DOHH2 (cell line): ENCODE data around the gene SLC2A4RG.

ENCODE experiments used
- H3F3A ChIP-seq: fragments of 200-600 bp; sonication (generic), shearing (Covaris generic); 2 replicates; pipeline ENCODE4 v1.6.0; 2016; ENCODE audit warnings: antibody characterized with exemption, mild to moderate bottlenecking; ENCODE audit not compliant: control insufficient read depth, insufficient read depth
- H3K27ac ChIP-seq: fragments of 200-600 bp; sonication (generic); 2 replicates; pipeline ENCODE4 v1.5.1; 2014; ENCODE audit warnings: low read depth, mild to moderate bottlenecking, low read length, moderate library complexity
- H3K27me3 ChIP-seq: fragments of 200-600 bp; sonication (generic); 2 replicates; pipeline ENCODE4 v1.6.1; 2014; ENCODE audit warnings: mild to moderate bottlenecking, low read length, mixed read lengths; ENCODE audit not compliant: control insufficient read depth
- H3K36me3 ChIP-seq: fragments of 200-600 bp; sonication (generic); 2 replicates; pipeline ENCODE4 v1.6.1; 2014; ENCODE audit warnings: mild to moderate bottlenecking, low read length, moderate library complexity, mixed read lengths; ENCODE audit not compliant: control insufficient read depth
- H3K4me1 ChIP-seq: fragments of 200-600 bp; sonication (generic); 2 replicates; pipeline ENCODE4 v1.6.1; 2014; ENCODE audit warnings: mild to moderate bottlenecking, low read length, mixed read lengths; ENCODE audit not compliant: control insufficient read depth
- H3K4me2 ChIP-seq: fragments of 200-600 bp; sonication (generic); 2 replicates; pipeline ENCODE4 v1.6.0; 2014; ENCODE audit warnings: mild to moderate bottlenecking, low read length, moderate library complexity
- H3K4me3 ChIP-seq: fragments of 200-600 bp; sonication (generic); 2 replicates; pipeline ENCODE4 v1.5.1; 2014; ENCODE audit warnings: mild to moderate bottlenecking, low read length, mixed read lengths
- H3K79me2 ChIP-seq: fragments of 200-600 bp; sonication (generic); 2 replicates; pipeline ENCODE4 v1.6.1; 2014; ENCODE audit warnings: mild to moderate bottlenecking, low read length, mixed read lengths; ENCODE audit not compliant: control insufficient read depth
- H3K9me2 ChIP-seq: fragments of 200-600 bp; sonication (generic); replicated peaks from 2 replicates; pipeline ENCODE4 v1.6.1; 2014; ENCODE audit warnings: mild to moderate bottlenecking, low read length, mixed read lengths; ENCODE audit not compliant: control insufficient read depth
- H3K9me3 ChIP-seq: fragments of 200-600 bp; sonication (generic); 2 replicates; pipeline ENCODE4 v1.6.1; 2014; ENCODE audit warnings: antibody characterized with exemption, low read length, mixed read lengths; ENCODE audit not compliant: control insufficient read depth, insufficient read depth
- H4K20me1 ChIP-seq: fragments of 200-600 bp; sonication (generic); 2 replicates; pipeline ENCODE4 v1.6.0; 2014; ENCODE audit warnings: low read depth, mild to moderate bottlenecking, antibody characterized with exemption, low read length, moderate library complexity; ENCODE audit not compliant: control insufficient read depth, insufficient read depth
- CTCF ChIP-seq: fragments of 200-600 bp; sonication (generic); IDR thresholded peaks from one replicate; pipeline ENCODE4 v1.5.1; 2014; ENCODE audit warnings: antibody characterized with exemption, mild to moderate bottlenecking, low read depth, low read length; ENCODE audit not compliant: poor library complexity, severe bottlenecking
- EZH2phosphoT487 ChIP-seq: fragments of 200-600 bp; sonication (generic); IDR thresholded peaks from 2 replicates; pipeline ENCODE4 v1.6.1; 2017; ENCODE audit warnings: borderline replicate concordance, mild to moderate bottlenecking, antibody characterized with exemption, low read length, moderate library complexity, mixed read lengths

The SLC2A4RG gene

DNA sequence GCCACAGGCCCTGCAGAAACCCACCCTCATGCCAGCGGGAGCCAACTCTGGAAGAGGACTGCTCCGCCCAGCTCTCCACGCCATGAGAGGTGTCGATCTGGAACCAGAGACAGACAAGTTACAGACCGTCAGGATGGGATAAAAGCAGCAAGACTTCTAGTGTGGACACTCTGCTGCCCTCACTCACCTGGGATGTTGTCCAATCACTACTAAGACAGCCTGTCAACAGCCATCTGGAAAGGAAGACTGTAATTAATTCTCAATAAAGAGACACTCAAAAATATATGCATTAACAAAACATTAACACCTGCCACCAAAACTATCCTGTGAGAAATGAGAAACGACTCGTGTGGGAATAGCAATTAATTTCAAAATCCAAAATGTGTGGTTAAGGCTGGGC is 28.3 kb downstream of the SLC2A4RG start:
- Histone ChIP-seq H3F3A (no peaks in the 10 kb centered on the region), H4K20me1 (no peaks in the 10 kb centered on the region), H3K27me3 (peaks cover under 1% of the 10 kb centered on the region; the same call in 1 of the 2 replicates), H3K9me2 (no peaks in the 10 kb centered on the region), H3K9me3 (no peaks in the 10 kb centered on the region), H3K4me1 (no peaks in the 10 kb centered on the region), H3K27ac (no peak overlapping the region), H3K79me2 (no peaks in the 10 kb centered on the region), H3K36me3 (no peaks in the 10 kb centered on the region), H3K4me2 (no peak overlapping the region), H3K4me3 (no peak overlapping the region)
- TF ChIP-seq CTCF, result no peak
- no peak for TF ChIP-seq EZH2phosphoT487

DNA sequence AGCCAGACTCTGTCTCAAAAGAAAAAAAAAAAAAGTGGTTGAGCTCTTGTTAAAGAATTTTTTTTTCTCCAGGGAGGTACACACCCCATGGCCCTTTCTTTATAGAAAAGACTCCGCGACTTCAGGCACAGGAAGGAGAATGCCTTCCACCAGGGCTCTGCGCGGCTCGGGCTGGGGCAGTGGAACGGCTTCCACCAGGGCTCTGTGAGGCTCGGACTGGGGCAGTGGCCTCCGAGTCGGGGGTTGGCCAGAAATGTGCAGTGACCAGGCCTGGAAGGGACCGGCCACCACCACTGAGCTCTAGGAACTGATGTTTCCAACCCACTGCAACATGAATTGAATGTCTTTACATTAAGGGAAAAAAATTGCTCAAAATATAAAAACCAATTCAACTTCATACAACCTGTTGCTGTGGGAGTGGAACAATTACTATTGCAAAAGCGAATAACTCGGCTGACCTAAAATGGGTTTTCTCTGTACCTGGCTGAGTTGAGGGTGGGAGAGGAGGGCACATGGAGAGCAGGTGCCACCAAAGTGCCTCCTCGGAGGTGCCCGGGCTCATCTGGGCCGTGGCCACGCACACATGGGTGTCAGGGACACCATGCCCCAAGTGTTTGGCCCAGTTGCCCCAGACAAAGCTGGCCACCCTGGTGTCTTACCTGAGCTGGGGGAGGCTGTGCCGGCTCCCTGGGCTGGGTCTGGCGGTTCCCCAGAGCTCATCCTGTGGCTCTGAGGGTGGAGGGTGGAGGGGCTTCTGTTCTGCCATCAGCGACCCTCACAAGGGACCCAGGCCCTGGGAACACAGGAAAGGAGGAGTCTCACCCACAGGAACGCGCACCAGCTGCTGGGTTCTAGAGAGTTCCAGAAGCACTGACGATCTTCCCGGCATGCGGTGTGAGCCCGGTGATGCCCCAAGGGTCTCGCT is 29.3 kb downstream of the SLC2A4RG start:
- TF ChIP-seq CTCF (no peak), EZH2phosphoT487 (no peak)
- Histone ChIP-seq H4K20me1 (no peaks in the 10 kb centered on the region), H3K4me2 (no peak overlapping the region), H3F3A (no peaks in the 10 kb centered on the region), H3K27ac (no peak overlapping the region), H3K79me2 (no peaks in the 10 kb centered on the region), H3K36me3 (no peaks in the 10 kb centered on the region), H3K4me1 (no peaks in the 10 kb centered on the region), H3K4me3 (no peak overlapping the region), H3K9me3 (no peaks in the 10 kb centered on the region), H3K9me2 (no peaks in the 10 kb centered on the region), H3K27me3 (peaks cover 7% of the 10 kb centered on the region; the same call in 1 of the 2 replicates)

DNA sequence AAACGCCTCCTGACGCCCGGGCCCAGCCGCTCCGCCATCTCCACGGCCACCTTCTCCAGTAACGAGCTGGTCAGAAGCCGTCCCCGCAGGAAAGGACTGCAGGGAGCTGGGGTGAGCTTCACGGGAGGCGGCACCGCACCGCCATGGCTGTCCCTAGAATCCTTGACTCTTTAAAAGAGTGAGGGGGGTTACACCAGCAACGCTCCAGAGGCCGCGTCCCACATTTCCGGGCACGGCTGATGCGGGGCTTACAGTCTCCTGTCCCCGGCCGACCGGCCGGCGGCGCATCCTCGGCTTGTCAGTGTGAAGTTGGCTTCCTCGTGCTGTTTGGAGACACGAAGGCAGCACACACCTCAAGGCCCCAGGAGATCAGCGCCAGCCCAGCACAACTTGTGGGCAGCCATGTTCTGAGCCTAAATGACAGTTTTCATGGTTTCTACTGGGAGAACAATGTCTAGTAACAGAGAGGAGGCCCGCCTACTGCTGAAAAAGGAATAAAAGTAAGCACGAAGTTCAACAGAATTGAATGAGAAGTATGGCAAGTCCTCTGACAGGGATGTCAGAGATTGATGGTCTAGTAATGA is 30.4 kb downstream of the SLC2A4RG start:
- no peak overlapping the region for H3K4me3 ChIP-seq
- no peaks in the 10 kb centered on the region for H3F3A ChIP-seq
- H3K27me3 ChIP-seq, result peaks cover 11% of the 10 kb centered on the region
- H3K27ac ChIP-seq, result no peak overlapping the region
- H3K9me2 ChIP-seq, result no peaks in the 10 kb centered on the region
- no peak overlapping the region for H3K4me2 ChIP-seq
- H3K4me1 ChIP-seq, result no peaks in the 10 kb centered on the region
- no peaks in the 10 kb centered on the region for H3K9me3 ChIP-seq
- no peaks in the 10 kb centered on the region for H3K79me2 ChIP-seq
- TF ChIP-seq EZH2phosphoT487 (no peak), CTCF (no peak)
- H4K20me1 ChIP-seq, result no peaks in the 10 kb centered on the region
- H3K36me3 ChIP-seq, result no peaks in the 10 kb centered on the region
